OCI-LY3 (cell line): ENCODE data around the gene SPSB1.

ENCODE experiments used
- H2AFZ ChIP-seq: fragments of 200-600, 300-600 bp; shearing (Covaris generic); 2 replicates; pipeline ENCODE4 v1.6.0; 2014; ENCODE audit warnings: antibody characterized with exemption, low read depth, low read length
- H3K27ac ChIP-seq: fragments of 200-600, 300-600 bp; sonication (generic); 2 replicates; pipeline ENCODE4 v1.5.1; 2014; ENCODE audit warnings: mild to moderate bottlenecking, low read length, moderate library complexity, mixed read lengths
- H3K27me3 ChIP-seq: fragments of 200-600, 300-600 bp; sonication (generic); 2 replicates; pipeline ENCODE4 v1.6.1; 2014; ENCODE audit warnings: low read depth, low read length, mixed read lengths
- H3K36me3 ChIP-seq: fragments of 200-600, 300-600 bp; sonication (generic); replicated peaks from 2 replicates; pipeline ENCODE3; 2014; ENCODE audit warnings: low read depth, low read length, mixed read lengths
- H3K4me1 ChIP-seq: fragments of 300-600, 200-600 bp; sonication (generic); 2 replicates; pipeline ENCODE4 v1.6.1; 2014; ENCODE audit warnings: low read length, mixed read lengths
- H3K4me2 ChIP-seq: fragments of 200-600, 300-600 bp; sonication (generic); 2 replicates; pipeline ENCODE4 v1.6.1; 2014; ENCODE audit warnings: low read length, mixed read lengths
- H3K4me3 ChIP-seq: fragments of 300-600, 200-600 bp; sonication (generic); 2 replicates; pipeline ENCODE4 v1.5.1; 2014; ENCODE audit warnings: antibody characterized with exemption, mild to moderate bottlenecking, low read length, moderate library complexity
- H3K79me2 ChIP-seq: fragments of 300-600, 200-600 bp; shearing (Covaris generic); 2 replicates; pipeline ENCODE4 v1.6.1; 2014; ENCODE audit warnings: mild to moderate bottlenecking, low read length, mixed read lengths
- H3K9ac ChIP-seq: fragments of 300-600, 200-600 bp; shearing (Covaris generic); 2 replicates; pipeline ENCODE4 v1.6.0; 2014; ENCODE audit warnings: mild to moderate bottlenecking, low read length, moderate library complexity
- H3K9me3 ChIP-seq: fragments of 200-600, 300-600 bp; shearing (Covaris generic); 2 replicates; pipeline ENCODE4 v1.6.1; 2014; ENCODE audit warnings: low read length, mixed read lengths; ENCODE audit not compliant: insufficient read depth
- H4K20me1 ChIP-seq: fragments of 200-600, 300-600 bp; sonication (generic); 2 replicates; pipeline ENCODE4 v1.6.1; 2016; ENCODE audit warnings: low read length, mixed read lengths; ENCODE audit not compliant: insufficient read depth
- CTCF ChIP-seq: fragments of 200-600, 300-600 bp; sonication (generic); IDR thresholded peaks from 2 replicates; pipeline ENCODE4 v1.5.1; 2014; ENCODE audit warnings: antibody characterized with exemption, low read length, low read depth
- EZH2phosphoT487 ChIP-seq: fragments of 200-600 bp; shearing (Covaris generic); IDR thresholded peaks from 2 replicates; pipeline ENCODE4 v1.6.1; 2018; ENCODE audit warnings: antibody characterized with exemption, mixed run types, low read depth

The SPSB1 gene

GRCh38 chr1:9291914-9292360, 757 bp upstream of the SPSB1 start:
- TF ChIP-seq EZH2phosphoT487 (no peak), CTCF (no peak)
- no peaks in the 10 kb centered on the region for H3K9me3 ChIP-seq
- H3K4me1 ChIP-seq = no peaks in the 10 kb centered on the region
- no peak overlapping the region for H3K4me2 ChIP-seq
- H3K4me3 ChIP-seq = no peak overlapping the region
- no peaks in the 10 kb centered on the region for H4K20me1 ChIP-seq
- H3K27me3 ChIP-seq = peaks cover 16% of the 10 kb centered on the region
- H3K36me3 ChIP-seq = no peaks in the 10 kb centered on the region
- H3K27ac ChIP-seq = no peak overlapping the region
- H2AFZ ChIP-seq = no peak overlapping the region
- H3K9ac ChIP-seq = no peak overlapping the region
- H3K79me2 ChIP-seq = no peaks in the 10 kb centered on the region

GRCh38 chr1:9293241-9293532, 493 bp downstream of the SPSB1 start:
- Histone ChIP-seq H4K20me1 (no peaks in the 10 kb centered on the region), H3K27ac (no peak overlapping the region), H3K4me2 (peak overlapping the region; percentile 76), H3K4me1 (no peaks in the 10 kb centered on the region), H3K79me2 (no peaks in the 10 kb centered on the region), H3K9me3 (no peaks in the 10 kb centered on the region), H3K9ac (peak overlapping the region; percentile 43; the same call in 1 of the 2 replicates), H3K4me3 (peak overlapping the region; percentile 77), H2AFZ (no peak overlapping the region), H3K27me3 (peaks cover 16% of the 10 kb centered on the region), H3K36me3 (no peaks in the 10 kb centered on the region)
- TF ChIP-seq EZH2phosphoT487 (no peak), CTCF (no peak)

- H3K79me2 ChIP-seq = no peaks in the 10 kb centered on the region
- no peaks in the 10 kb centered on the region for H4K20me1 ChIP-seq
- TF ChIP-seq CTCF (no peak), EZH2phosphoT487 (no peak)
- peak overlapping the region; percentile 76 for H3K4me2 ChIP-seq
- H3K9ac ChIP-seq = peak overlapping the region; percentile 43; the same call in 1 of the 2 replicates
- peaks cover 16% of the 10 kb centered on the region for H3K27me3 ChIP-seq
- no peaks in the 10 kb centered on the region for H3K4me1 ChIP-seq
- no peaks in the 10 kb centered on the region for H3K9me3 ChIP-seq
- no peak overlapping the region for H3K27ac ChIP-seq
- no peaks in the 10 kb centered on the region for H3K36me3 ChIP-seq
- H3K4me3 ChIP-seq = peak overlapping the region; percentile 77
- 0 out of 2 replicates have a peak overlapping the region, but pooled peaks have one; percentile 5 for H2AFZ ChIP-seq
These were observed 1.1 kb downstream of the SPSB1 start for GRCh38 chr1:9293533-9294404.

GRCh38 chr1:9294405-9294773, 1.7 kb downstream of the SPSB1 start:
- no peak overlapping the region for H3K4me2 ChIP-seq
- no peaks in the 10 kb centered on the region for H4K20me1 ChIP-seq
- H2AFZ ChIP-seq = no peak overlapping the region
- H3K36me3 ChIP-seq = no peaks in the 10 kb centered on the region
- H3K9me3 ChIP-seq = no peaks in the 10 kb centered on the region
- no peak overlapping the region for H3K4me3 ChIP-seq
- H3K27ac ChIP-seq = no peak overlapping the region
- peaks cover 16% of the 10 kb centered on the region for H3K27me3 ChIP-seq
- no peak overlapping the region for H3K9ac ChIP-seq
- no peak for TF ChIP-seq EZH2phosphoT487
- no peak for TF ChIP-seq CTCF
- H3K4me1 ChIP-seq = no peaks in the 10 kb centered on the region
- H3K79me2 ChIP-seq = no peaks in the 10 kb centered on the region
